ENCODE data around the gene GPX3.

GRCh38 chr5:151075698-151076331, 55.4 kb downstream of the GPX3 start:
- TF ChIP-seq CTCF (IDR thresholded peaks at IDR 0.05) (no peak), POLR2A (IDR thresholded peaks at IDR 0.05) (no peak)

Measured in testis (tissue), 2 donors.